Tibial nerve (tissue), 4 donors: ENCODE measurements around the gene CNTN2. TPM values are rescaled to one million over a fixed set of nuclear protein-coding genes. Genes with fewer than 3 reads are reported as not detected.

Source experiments
- DNase-seq, 2 donors: peaks; one replicate each; pipeline ENCODE4 v3.0.0-alpha.2; 2019; ENCODE audit warnings: low spot score in 2 of 2
- H3K27ac ChIP-seq, 4 donors: fragments of 200-600 bp; sonication (generic) in 3 of 4; one replicate each; pipeline ENCODE4 v1.5.1; 2017 to 2019; ENCODE audit warnings: mild to moderate bottlenecking in 1 of 4
- H3K27me3 ChIP-seq, 2 donors: fragments of 200-600 bp; sonication (generic) in 1 of 2; one replicate each; pipeline versions ENCODE4 v1.5.1 to v1.6.0; 2017 to 2019
- H3K36me3 ChIP-seq, 3 donors: fragments of 200-600 bp; sonication (generic); one replicate each; pipeline ENCODE4 v1.5.1; 2018 to 2019
- H3K4me1 ChIP-seq, 4 donors: fragments of 200-600 bp; sonication (generic) in 3 of 4; one replicate each; pipeline ENCODE4 v1.5.1; 2017 to 2019
- H3K4me3 ChIP-seq, 4 donors: fragments of 200-600 bp; sonication (generic) in 3 of 4; one replicate each; pipeline ENCODE4 v1.5.1; 2017 to 2019; ENCODE audit warnings: mild to moderate bottlenecking in 1 of 4, moderate library complexity in 1 of 4
- H3K9me3 ChIP-seq, 4 donors: fragments of 200-600 bp; sonication (generic) in 3 of 4; one replicate each; pipeline ENCODE4 v1.5.1; 2017 to 2019
- EP300 ChIP-seq, 2 donors: sonication (generic); formaldehyde crosslinking; IDR thresholded peaks; one replicate each; pipeline ENCODE4 v1.6.1; 2017; ENCODE audit warnings: antibody characterized with exemption in 2 of 2, mild to moderate bottlenecking in 1 of 2
- POLR2A ChIP-seq, 2 donors: fragments of 450-650 bp; IDR thresholded peaks; one replicate each; pipeline ENCODE4 v1.6.1; 2017; ENCODE audit warnings: antibody characterized with exemption in 2 of 2, mild to moderate bottlenecking in 2 of 2, moderate library complexity in 2 of 2
- WGBS, 2 donors: methylation state at CpG; one replicate each; pipeline ENCODE4 v1.1.5; 2018; 5-methylcytosine and 5-hydroxymethylcytosine counted together
- total RNA-seq, 4 donors: library from RNA; depleted of rRNA; stranded (reverse); fragments of >200 nt; gene quantifications; one replicate each; pipeline ENCODE4 v1.1.0, GENCODE V29; 2016
- TF ChIP-seq, protein P1 (sequence below), 5 experiments: fragments of 200-600 bp in 3 of 5; fragments of 450-650 bp in 2 of 5; sonication (generic) in 3 of 5; IDR thresholded peaks; one replicate each; pipeline ENCODE4 v1.5.1; 2016 to 2019; ENCODE audit warnings: antibody characterized with exemption in 5 of 5, mild to moderate bottlenecking in 3 of 5, moderate library complexity in 2 of 5

Gene CNTN2
- total RNA-seq, 4 donors from 2014 or later = 6.1 to 22.2 (median 12.2) TPM

DNA sequence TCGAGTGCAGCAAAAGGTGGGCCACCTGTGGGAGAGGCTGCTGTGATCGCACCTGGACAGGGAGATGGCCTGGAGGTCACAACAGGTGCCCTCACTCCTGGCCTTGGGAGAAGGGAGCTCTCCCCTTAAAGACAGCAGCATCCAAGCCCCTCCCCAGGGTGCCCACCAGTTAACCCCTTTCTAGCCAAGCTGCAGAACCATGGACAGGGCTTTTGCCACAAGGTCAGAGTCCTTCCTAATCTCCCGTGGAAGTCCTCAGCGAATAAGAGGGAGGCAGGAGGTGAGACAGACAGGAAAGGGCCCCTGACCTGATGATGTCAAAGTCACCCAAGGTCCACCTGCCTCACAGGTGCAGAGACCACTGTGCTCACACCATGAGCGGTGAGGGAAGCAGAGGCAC, 1.7 kb downstream of the CNTN2 start:
- H3K4me3 ChIP-seq = no peak overlapping the region
- peaks cover 0 to 31% (median 2%) of the 10 kb centered on the region in 4 donors for H3K4me1 ChIP-seq
- no peaks in the 10 kb centered on the region for H3K9me3 ChIP-seq
- H3K27me3 ChIP-seq = peaks cover 0 to 42% of the 10 kb centered on the region in 2 donors
- no peak for DNase-seq
- no peak for TF ChIP-seq EP300 (IDR thresholded peaks at IDR 0.05)
- TF ChIP-seq POLR2A (IDR thresholded peaks at IDR 0.05) = no peak
- TF ChIP-seq, protein P1, sequence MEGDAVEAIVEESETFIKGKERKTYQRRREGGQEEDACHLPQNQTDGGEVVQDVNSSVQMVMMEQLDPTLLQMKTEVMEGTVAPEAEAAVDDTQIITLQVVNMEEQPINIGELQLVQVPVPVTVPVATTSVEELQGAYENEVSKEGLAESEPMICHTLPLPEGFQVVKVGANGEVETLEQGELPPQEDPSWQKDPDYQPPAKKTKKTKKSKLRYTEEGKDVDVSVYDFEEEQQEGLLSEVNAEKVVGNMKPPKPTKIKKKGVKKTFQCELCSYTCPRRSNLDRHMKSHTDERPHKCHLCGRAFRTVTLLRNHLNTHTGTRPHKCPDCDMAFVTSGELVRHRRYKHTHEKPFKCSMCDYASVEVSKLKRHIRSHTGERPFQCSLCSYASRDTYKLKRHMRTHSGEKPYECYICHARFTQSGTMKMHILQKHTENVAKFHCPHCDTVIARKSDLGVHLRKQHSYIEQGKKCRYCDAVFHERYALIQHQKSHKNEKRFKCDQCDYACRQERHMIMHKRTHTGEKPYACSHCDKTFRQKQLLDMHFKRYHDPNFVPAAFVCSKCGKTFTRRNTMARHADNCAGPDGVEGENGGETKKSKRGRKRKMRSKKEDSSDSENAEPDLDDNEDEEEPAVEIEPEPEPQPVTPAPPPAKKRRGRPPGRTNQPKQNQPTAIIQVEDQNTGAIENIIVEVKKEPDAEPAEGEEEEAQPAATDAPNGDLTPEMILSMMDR (IDR thresholded peaks at IDR 0.05) = no peak
- no peaks in the 10 kb centered on the region for H3K36me3 ChIP-seq
- WGBS, 2 donors = 32 to 39% methylated on average over 5 of the region's 5 CpGs
- no peak overlapping the region for H3K27ac ChIP-seq

DNA sequence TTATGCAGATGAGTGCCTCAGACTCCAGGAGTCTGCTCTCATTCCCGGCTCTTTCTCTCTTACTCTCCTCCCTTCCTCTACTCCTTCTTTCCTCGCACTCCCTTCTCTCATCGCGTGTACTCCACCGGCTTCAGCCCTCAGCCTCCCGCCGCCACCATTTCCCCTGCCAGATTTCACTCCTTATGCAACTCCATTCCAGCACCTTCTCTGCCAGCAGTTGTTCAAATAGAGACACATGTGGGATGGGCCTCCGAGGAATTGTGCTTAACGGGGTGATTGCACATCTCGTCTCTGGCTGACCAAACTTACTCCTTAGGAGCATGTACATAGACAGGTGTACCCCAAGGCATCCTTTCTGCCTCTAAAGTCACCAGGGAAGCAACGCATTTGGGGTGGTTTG, 2.1 kb downstream of the CNTN2 start:
- Histone ChIP-seq H3K9me3 (no peaks in the 10 kb centered on the region), H3K4me3 (no peak overlapping the region), H3K27me3 (peaks cover 0 to 42% of the 10 kb centered on the region in 2 donors), H3K27ac (no peak overlapping the region), H3K4me1 (peaks cover 0 to 31% (median 2%) of the 10 kb centered on the region in 4 donors), H3K36me3 (no peaks in the 10 kb centered on the region)
- TF ChIP-seq EP300 (IDR thresholded peaks at IDR 0.05) = no peak
- TF ChIP-seq, protein P1 (IDR thresholded peaks at IDR 0.05) = no peak
- TF ChIP-seq POLR2A (IDR thresholded peaks at IDR 0.05) = no peak
- DNase-seq = no peak
- 50 to 52% methylated on average over 11 of the region's 11 CpGs for WGBS, 2 donors

DNA sequence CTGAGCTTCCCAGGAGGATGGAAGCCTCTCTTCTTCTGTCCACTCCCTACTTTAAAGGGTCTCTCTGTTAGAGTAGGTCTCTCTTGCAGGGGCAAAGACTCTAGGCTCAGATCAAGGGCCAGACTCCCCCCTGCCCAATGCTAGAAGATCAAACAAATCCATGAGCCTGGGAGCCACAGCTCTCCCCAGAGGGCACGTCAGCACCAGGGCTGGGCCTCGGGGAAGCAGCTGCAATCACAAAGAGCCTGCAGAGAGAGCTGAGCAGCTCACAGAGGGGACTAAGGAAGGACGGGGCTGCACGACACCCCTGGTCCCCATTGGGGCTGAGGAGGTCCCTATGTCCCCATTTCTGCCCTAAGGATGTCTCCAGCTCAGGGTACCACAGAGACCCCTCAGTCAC, 3.9 kb downstream of the CNTN2 start:
- H3K4me3 ChIP-seq = no peak overlapping the region
- H3K4me1 ChIP-seq = peaks cover 0 to 31% (median 2%) of the 10 kb centered on the region in 4 donors
- peak overlapping the region in 1 of 4 donors; percentile 13 for H3K27ac ChIP-seq
- 31 to 41% methylated on average over 2 to 4 of the region's 4 CpGs for WGBS, 2 donors
- H3K27me3 ChIP-seq = peaks cover 0 to 42% of the 10 kb centered on the region in 2 donors
- H3K36me3 ChIP-seq = no peaks in the 10 kb centered on the region
- TF ChIP-seq, protein P1 (IDR thresholded peaks at IDR 0.05) = no peak
- TF ChIP-seq POLR2A (IDR thresholded peaks at IDR 0.05) (no peak), EP300 (IDR thresholded peaks at IDR 0.05) (no peak)
- DNase-seq = no peak
- no peaks in the 10 kb centered on the region for H3K9me3 ChIP-seq

DNA sequence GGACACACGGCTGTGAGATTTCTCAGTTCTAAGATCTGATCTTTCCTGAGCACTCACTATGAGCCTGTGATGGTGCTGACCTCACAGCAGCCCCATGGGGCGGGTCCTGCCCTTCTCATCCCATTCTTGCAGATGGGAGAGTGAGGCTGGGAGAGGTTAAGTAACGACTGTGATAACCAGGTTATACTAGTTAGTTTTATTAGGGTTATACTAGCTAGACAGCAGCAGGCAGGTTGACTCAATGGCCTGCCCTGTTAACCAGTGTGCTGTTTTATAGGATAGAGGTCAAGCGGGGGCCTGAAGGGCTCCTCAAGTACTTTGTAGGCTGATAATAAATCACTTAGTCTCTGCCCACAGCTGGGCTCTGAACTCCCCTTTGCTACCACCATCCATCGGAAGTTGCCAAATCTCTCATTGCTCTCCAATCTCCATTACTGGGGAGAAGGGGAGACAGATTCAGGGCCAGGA, 4.8 kb downstream of the CNTN2 start:
- Histone ChIP-seq H3K36me3 (no peaks in the 10 kb centered on the region), H3K4me3 (no peak overlapping the region), H3K27me3 (peaks cover 0 to 42% of the 10 kb centered on the region in 2 donors), H3K27ac (peak overlapping the region in 1 of 4 donors; percentile 13), H3K4me1 (peaks cover 0 to 26% (median under 1%) of the 10 kb centered on the region in 4 donors), H3K9me3 (no peaks in the 10 kb centered on the region)
- no peak for DNase-seq
- TF ChIP-seq, protein P1 (IDR thresholded peaks at IDR 0.05) = no peak
- TF ChIP-seq POLR2A (IDR thresholded peaks at IDR 0.05) (no peak), EP300 (IDR thresholded peaks at IDR 0.05) (no peak)
- WGBS, 2 donors = 64 to 74% methylated on average over 5 of the region's 5 CpGs

DNA sequence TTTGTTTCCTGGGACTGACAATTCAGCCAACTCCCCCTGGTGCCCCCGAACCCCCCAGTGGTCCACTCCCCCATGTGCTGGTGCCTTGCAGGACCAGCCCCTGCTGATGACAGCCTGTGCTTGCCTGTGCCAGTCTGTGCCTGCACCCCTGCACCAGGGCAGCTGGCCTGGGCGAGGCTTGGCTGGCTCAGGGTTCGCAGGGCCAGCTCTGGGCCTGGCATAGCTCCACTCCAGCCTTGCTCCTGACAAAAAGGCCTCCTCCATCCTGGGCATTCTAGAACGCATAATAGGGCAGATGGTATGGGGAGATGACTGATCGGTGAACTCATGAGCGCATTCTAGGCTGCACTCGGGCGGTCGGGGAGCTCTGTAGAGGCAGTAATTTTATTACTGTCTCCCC, 5.4 kb downstream of the CNTN2 start:
- H3K27me3 ChIP-seq = peaks cover 0 to 39% of the 10 kb centered on the region in 2 donors

More for the DNA sequence above, 5.4 kb downstream of the CNTN2 start:
- Histone ChIP-seq H3K4me1 (peaks cover 0 to 20% (median 0%) of the 10 kb centered on the region in 4 donors), H3K36me3 (no peaks in the 10 kb centered on the region), H3K9me3 (no peaks in the 10 kb centered on the region), H3K27ac (peak overlapping the region in 1 of 4 donors; percentile 13), H3K4me3 (no peak overlapping the region)
- WGBS, 2 donors = 69 to 73% methylated on average over 6 to 9 of the region's 9 CpGs
- no peak for DNase-seq
- TF ChIP-seq POLR2A (IDR thresholded peaks at IDR 0.05) (no peak), EP300 (IDR thresholded peaks at IDR 0.05) (no peak)
- TF ChIP-seq, protein P1 (IDR thresholded peaks at IDR 0.05) = no peak
